Measurements from ENCODE around the gene PPFIA1. TPM values are rescaled to one million over a fixed set of nuclear protein-coding genes. Genes with fewer than 3 reads are reported as not detected.
A peak's percentile ranks its signal among the peaks of the same experiment; 100 is the strongest.

PPFIA1 gene
- 10 to 100 TPM; 21.1 to 27.0 (median 22.7) TPM for total RNA-seq
- long read RNA-seq: 0 reads

DNA sequence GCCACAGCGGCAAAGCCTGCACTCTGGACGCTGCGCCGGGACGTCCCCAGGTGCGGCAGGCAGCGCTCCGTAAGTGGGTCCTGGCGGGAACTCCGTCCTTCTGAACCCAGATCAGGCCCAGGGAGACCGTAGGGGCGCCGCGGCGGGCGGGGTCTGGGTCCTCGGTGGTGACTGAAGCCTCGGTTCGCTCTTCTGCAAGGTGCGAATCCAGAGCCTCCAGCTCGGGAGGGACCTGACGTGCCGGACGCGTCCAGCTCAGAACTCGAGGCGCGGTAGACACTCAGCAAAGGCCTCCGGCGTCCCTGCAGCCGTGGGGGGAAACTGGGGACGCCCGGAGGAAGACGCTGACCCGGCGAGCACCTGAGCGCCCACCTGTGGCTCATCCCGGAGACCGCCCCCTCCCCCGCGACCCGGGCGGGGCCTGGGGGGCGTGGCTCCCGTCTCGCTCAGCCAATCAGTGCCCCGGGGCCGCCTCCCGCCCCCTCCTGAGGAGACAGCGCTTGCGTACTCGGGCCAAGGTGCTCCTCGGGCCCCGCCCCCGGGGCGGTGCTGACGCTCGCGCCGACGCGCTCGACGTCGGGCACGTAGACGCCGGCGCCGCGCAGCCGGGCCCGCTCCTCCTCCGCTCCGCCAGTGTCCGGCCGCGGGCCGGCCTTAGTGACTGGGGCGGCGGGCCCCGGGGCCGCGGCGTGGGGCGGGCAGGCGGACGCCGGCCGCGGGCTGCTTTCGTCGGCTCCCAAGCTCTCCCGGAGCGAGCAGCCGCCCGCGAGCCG is at the start of gene PPFIA1:
Gene PPFIA1 (plus strand): TSS at position 587 of the 773 bp plus-strand sequence. CDS start 1,483 bp downstream, outside the sequence.
- ATAC-seq (peak; percentile 98 to 99 (median 98)), DNase-seq (peak; percentile 98)
- peak; percentile 99 for TF ChIP-seq POLR2A (IDR thresholded peaks at IDR 0.05)
- TF ChIP-seq, protein P1, sequence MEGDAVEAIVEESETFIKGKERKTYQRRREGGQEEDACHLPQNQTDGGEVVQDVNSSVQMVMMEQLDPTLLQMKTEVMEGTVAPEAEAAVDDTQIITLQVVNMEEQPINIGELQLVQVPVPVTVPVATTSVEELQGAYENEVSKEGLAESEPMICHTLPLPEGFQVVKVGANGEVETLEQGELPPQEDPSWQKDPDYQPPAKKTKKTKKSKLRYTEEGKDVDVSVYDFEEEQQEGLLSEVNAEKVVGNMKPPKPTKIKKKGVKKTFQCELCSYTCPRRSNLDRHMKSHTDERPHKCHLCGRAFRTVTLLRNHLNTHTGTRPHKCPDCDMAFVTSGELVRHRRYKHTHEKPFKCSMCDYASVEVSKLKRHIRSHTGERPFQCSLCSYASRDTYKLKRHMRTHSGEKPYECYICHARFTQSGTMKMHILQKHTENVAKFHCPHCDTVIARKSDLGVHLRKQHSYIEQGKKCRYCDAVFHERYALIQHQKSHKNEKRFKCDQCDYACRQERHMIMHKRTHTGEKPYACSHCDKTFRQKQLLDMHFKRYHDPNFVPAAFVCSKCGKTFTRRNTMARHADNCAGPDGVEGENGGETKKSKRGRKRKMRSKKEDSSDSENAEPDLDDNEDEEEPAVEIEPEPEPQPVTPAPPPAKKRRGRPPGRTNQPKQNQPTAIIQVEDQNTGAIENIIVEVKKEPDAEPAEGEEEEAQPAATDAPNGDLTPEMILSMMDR (IDR thresholded peaks at IDR 0.05): peak in 2 of 4 donors; percentile 19 to 26
- WGBS (ENCODE audit: insufficient coverage, low coverage, low lambda C conversion rate, missing lambda C conversion rate): 0% methylated on average over 7 of the region's 99 CpGs
- H3K27ac ChIP-seq: peak within 1 kb of the TSS; percentile 64 to 89 (median 86)
- H3K4me3 ChIP-seq: peak within 1 kb of the TSS; percentile 64 to 98 (median 88)
- peaks cover 0 to 16% (median 0%) of the 10 kb centered on the region in 4 donors for H3K4me1 ChIP-seq
- H3K9me3 ChIP-seq: no peaks in the 10 kb centered on the region
- intact Hi-C loops (cut with DNase I): no loop called here
- H3K27me3 ChIP-seq: no peaks in the 10 kb centered on the region
- H3K36me3 ChIP-seq: peaks cover 0 to 16% (median 6%) of the 10 kb centered on the region in 4 donors

DNA sequence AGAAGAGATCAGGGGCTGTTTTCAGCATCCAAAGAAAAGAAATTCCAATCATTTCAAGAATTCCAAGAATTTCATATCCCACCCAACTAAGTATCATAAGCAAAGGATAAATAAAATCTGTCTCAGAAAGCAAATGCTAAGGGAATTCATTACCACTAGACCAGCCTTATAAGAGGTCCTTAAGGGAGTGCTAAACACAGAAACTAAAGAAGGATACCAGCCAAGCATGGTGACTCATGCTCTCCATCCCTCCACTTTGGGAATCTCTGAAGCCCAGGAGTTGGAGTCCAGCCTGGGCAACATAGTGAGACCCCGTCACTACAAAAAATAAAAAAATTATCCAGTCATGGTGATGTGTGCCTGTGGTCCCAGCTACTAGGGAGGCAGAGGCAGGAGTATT is 49.6 kb upstream of the PPFIA1 start:
- Histone ChIP-seq H3K27ac (no peak overlapping the region), H3K36me3 (no peaks in the 10 kb centered on the region), H3K4me3 (no peak overlapping the region), H3K4me1 (no peaks in the 10 kb centered on the region), H3K9me3 (no peaks in the 10 kb centered on the region), H3K27me3 (no peaks in the 10 kb centered on the region)
- ATAC-seq: no peak
- WGBS (ENCODE audit: insufficient coverage, low coverage, low lambda C conversion rate, missing lambda C conversion rate): 100% methylated on average over 1 of the region's 1 CpG
- DNase-seq: no peak
- intact Hi-C loops (cut with DNase I): no loop called here
- TF ChIP-seq, protein P1 (IDR thresholded peaks at IDR 0.05): no peak
- no peak for TF ChIP-seq POLR2A (IDR thresholded peaks at IDR 0.05)

DNA sequence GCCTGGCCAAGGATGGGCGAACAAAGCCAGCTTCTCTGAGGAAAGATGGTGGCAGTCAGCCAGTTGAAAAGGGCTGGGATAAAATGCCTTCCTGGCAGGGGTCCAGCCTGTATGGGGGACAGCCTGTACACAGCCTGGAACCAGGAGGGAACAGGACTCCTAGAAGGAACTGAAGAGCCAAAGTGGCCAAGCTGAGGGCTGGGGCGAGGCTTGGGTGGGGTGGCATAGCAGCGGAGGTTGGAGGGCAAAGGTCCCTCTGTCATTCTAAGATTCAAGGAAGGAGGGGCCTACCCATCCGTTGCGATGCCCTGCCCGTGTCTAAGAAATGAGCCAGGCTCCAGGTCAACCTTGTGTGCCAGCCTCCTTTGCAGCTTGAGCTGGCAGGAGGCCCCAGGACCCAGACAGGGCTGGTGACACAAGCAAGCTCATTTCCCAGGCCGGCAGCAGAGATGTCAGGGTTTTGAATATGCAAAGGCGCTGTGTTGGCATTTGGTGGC is 44.8 kb upstream of the PPFIA1 start:
- TF ChIP-seq, protein P1 (IDR thresholded peaks at IDR 0.05): no peak
- TF ChIP-seq POLR2A (IDR thresholded peaks at IDR 0.05): no peak
- WGBS (ENCODE audit: insufficient coverage, low coverage, low lambda C conversion rate, missing lambda C conversion rate): 71% methylated on average over 2 of the region's 8 CpGs
- Histone ChIP-seq H3K36me3 (no peaks in the 10 kb centered on the region), H3K4me3 (no peak overlapping the region), H3K4me1 (no peaks in the 10 kb centered on the region), H3K27me3 (no peaks in the 10 kb centered on the region), H3K27ac (no peak overlapping the region), H3K9me3 (no peaks in the 10 kb centered on the region)
- ATAC-seq (peak in 1 of 4 donors; percentile 36), DNase-seq (peak in 1 of 3 donors; percentile 31)
- intact Hi-C loops (cut with DNase I): no loop called here

DNA sequence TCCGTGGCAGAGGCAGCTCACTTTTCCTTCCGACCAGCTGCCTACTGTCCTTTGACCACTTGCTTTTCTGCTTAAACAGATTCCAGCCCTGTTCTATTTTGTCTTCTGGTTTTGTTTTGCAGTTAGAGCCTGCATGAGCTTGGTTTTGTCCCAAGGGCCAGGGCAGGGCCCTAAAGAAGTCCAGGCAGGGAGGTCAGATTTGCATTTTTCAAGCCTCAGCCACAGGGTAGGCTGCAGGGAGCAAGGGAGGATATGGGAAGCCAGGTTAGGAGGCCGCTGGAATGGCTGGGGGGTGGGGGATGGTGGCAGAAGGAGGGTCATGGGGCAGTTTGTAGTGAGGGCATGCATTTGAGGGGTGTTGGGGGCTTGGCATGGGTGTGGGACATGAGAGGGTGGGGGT is 44.3 kb upstream of the PPFIA1 start:
- ATAC-seq (no peak), DNase-seq (peak in 1 of 3 donors; percentile 26)
- TF ChIP-seq POLR2A (IDR thresholded peaks at IDR 0.05): no peak
- TF ChIP-seq, protein P1 (IDR thresholded peaks at IDR 0.05): no peak
- Histone ChIP-seq H3K27ac (no peak overlapping the region), H3K4me1 (no peaks in the 10 kb centered on the region), H3K4me3 (no peak overlapping the region), H3K9me3 (no peaks in the 10 kb centered on the region), H3K27me3 (no peaks in the 10 kb centered on the region), H3K36me3 (no peaks in the 10 kb centered on the region)
- intact Hi-C loops (cut with DNase I): no loop called here
- 83% methylated on average over 1 of the region's 3 CpGs for WGBS (ENCODE audit: insufficient coverage, low coverage, low lambda C conversion rate, missing lambda C conversion rate)

Measured in right lobe of liver (tissue), 6 donors.